ES-I3 (cell line): ENCODE measurements around the gene TCF15.
"Not testable (repeated sequence)": the region's sequence is repeated elsewhere in the genome, so short reads cannot be mapped to it uniquely, and the experiment has no call there.

Experiments used
- H3K36me3 ChIP-seq: 2 replicates; pipeline ENCODE4 v1.6.1; 2013; ENCODE audit warnings: mild to moderate bottlenecking, low read length, control low read depth, moderate library complexity; ENCODE audit not compliant: insufficient read depth
- H3K4me1 ChIP-seq: 2 replicates; pipeline ENCODE4 v1.6.1; 2013; ENCODE audit warnings: mild to moderate bottlenecking, control low read depth, low read length; ENCODE audit not compliant: insufficient read depth
- H3K9ac ChIP-seq: 2 replicates; pipeline ENCODE4 v1.6.1; 2013; ENCODE audit warnings: low read depth, mild to moderate bottlenecking, low read length, moderate library complexity
- H3K9me3 ChIP-seq: 2 replicates; pipeline ENCODE4 v1.6.1; 2013; ENCODE audit warnings: mild to moderate bottlenecking, low read length, moderate library complexity; ENCODE audit not compliant: control insufficient read depth, insufficient read depth

Gene TCF15

GRCh38 chr20:591941-592340, 18.2 kb downstream of the TCF15 start:
- H3K9ac ChIP-seq = no peak overlapping the region
- no peaks in the 10 kb centered on the region for H3K36me3 ChIP-seq
- no peaks in the 10 kb centered on the region for H3K9me3 ChIP-seq
- peaks cover 8% of the 10 kb centered on the region; the same call in 1 of the 2 replicates for H3K4me1 ChIP-seq

DNA sequence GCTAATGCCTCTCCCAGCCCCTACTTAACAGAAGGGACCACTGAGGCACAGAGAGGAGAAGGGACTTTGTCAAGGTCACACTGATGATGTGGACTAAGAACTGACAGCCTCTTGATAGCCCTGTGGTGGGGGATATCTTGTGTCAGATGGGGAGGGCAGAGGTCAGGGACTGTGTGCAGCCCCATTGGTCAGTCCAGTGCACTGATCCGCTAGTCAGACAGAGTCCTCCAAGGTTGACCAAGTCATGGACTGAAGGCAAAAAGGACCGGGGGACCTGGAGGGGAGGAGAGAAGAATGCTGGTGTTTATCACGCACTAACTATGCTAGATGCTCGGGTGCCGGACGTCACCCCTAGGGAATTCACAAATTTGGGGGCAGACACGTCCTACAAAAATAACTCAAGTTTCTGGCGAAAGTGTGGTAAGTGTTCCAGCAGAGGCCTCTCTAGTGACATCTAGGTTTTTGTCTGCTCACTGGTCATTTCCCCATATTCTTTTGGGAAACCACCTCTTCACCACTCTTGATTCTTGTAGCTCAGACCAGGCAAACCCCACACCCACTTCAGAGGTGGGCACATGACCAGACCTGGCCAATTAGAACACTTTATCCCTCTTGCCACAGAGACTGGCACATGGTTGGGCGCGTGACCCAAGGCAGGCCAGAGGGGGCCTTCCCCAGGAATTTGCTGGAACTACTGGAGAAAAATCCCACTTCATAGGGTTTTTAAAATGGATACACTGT, 21.0 kb downstream of the TCF15 start:
- peaks cover 8% of the 10 kb centered on the region; the same call in 1 of the 2 replicates for H3K4me1 ChIP-seq
- no peaks in the 10 kb centered on the region for H3K36me3 ChIP-seq
- no peak overlapping the region for H3K9ac ChIP-seq
- no peaks in the 10 kb centered on the region for H3K9me3 ChIP-seq

- Histone ChIP-seq H3K9ac (no peak overlapping the region), H3K9me3 (no peaks in the 10 kb centered on the region), H3K36me3 (no peaks in the 10 kb centered on the region), H3K4me1 (peaks cover 8% of the 10 kb centered on the region; the same call in 1 of the 2 replicates)
Measured at GRCh38 chr20:588476-588875, 21.6 kb downstream of the TCF15 start.

- Histone ChIP-seq H3K36me3 (no peaks in the 10 kb centered on the region), H3K9ac (no peak overlapping the region), H3K4me1 (peaks cover 11% of the 10 kb centered on the region; the same call in 1 of the 2 replicates), H3K9me3 (no peaks in the 10 kb centered on the region)
Measured at GRCh38 chr20:584971-585301, 25.2 kb downstream of the TCF15 start.

DNA sequence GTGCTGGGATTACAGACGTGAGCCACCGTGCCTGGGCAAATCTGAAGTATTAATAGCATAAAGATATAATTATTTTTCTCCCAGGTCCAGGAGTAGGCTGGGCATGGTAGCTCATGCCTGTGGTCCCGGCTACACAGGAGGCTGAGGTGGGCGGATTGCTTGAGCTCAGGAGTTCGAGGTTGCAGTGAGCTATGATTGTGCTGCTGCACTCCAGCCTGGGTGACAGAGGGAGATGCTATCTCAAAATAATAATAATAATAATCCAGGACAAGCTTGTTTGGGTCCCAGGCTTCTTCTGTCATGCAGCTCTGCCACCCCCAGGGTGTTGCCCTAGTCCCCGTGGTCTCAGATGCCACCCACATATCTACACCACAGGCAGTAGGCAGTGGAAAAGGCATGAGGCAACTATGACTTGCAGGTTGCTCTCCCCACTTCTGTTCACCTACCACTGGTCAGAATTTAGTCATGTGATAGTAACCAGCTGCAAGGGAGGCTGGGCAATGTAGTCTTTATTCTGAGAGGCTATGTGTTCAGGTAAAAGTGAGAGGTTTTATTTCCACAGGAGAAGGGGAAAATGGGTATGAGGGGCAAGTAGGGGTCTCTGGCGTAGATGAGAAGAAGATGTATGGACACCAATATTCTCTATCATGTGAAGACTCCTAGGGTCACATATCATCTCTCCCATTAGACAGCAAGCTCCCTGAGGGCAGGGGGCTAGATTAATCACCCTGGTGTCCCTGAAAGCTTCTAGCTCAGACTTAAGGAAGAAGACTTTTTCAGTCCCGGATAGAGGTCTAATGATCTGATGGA, 25.7 kb downstream of the TCF15 start:
- Histone ChIP-seq H3K9ac (no peak overlapping the region), H3K9me3 (no peaks in the 10 kb centered on the region), H3K4me1 (peaks cover 8% of the 10 kb centered on the region; the same call in 1 of the 2 replicates), H3K36me3 (no peaks in the 10 kb centered on the region)

DNA sequence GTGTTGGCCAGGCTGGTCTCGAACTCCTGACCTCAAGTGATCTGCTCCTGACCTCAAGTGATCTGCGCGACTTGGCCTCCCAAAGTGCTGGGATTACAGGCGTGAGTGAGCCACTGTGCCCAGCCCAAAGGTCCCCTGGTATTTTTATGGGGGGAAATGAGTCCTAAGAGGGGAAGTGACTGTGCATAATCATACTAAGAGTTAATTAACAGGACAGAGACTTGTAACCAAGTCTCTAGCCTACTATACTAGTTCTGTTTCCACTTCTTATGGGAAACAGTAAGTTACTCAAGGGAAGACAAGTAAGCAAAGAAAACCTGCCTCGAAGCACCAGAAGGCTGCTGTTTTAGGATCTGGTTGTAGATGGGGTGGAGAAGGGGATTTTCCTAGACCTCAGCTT, 27.9 kb downstream of the TCF15 start:
- Histone ChIP-seq H3K36me3 (no peaks in the 10 kb centered on the region), H3K9me3 (no peaks in the 10 kb centered on the region), H3K9ac (no peak overlapping the region), H3K4me1 (0 out of 2 replicates have a peak, but pooled peaks cover 4% of the 10 kb centered on the region)

- peaks cover 17% of the 10 kb centered on the region for H3K4me1 ChIP-seq
- not testable (repeated sequence) for H3K9ac ChIP-seq, H3K36me3 ChIP-seq, H3K9me3 ChIP-seq
Measured at GRCh38 chr20:578940-579690, 31.0 kb downstream of the TCF15 start.

DNA sequence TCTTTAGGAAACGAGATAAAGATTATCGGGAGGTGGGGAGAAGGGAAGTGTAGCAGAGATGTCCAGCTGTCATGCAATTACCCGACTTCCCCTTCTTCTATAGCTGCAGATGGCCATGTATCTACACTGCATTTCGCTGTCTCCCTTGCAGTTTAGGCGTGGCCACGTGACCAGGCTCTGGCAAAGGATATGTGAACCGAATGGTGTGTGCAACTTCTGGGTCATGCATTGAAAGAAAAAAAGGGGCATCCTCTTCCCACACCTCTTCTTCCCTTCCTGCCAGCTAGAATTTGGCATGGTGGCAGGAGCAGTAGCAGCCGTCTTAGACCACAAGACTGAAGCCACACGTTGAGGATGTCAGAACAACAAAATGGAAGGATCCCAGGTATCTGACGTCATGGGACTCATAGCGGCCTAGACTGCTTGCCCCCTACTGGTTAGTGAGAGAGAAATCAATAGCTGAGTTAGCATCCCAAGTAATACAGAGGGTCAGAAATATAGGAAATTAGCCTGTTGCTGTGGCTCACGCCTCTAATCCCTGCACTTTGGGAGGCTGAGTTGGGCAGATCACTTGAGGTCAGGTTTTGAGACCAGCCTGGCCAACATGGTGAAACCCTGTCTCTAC, 32.8 kb downstream of the TCF15 start:
- H3K36me3 ChIP-seq = no peaks in the 10 kb centered on the region
- H3K9ac ChIP-seq = no peak overlapping the region
- H3K9me3 ChIP-seq = no peaks in the 10 kb centered on the region
- H3K4me1 ChIP-seq = peaks cover 27% of the 10 kb centered on the region

DNA sequence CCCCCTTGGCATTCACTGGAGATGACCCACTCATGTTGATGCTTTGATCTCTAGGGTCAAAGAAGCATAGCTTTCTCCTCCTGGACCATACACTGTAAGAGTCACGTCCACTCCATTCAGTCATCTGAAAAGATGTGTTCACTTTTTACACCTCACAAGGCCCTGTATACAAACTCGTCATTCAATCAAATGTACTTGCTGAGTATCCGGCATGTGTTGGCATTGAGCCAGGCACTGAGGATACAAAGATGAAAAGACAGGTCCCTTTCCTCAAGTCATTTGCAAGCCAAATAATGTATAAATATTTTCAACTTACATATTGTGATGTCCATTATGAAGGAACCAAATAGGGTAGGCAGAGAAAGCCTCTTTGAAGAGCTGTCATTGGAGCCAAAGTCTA, 34.0 kb downstream of the TCF15 start:
- no peak overlapping the region for H3K9ac ChIP-seq
- H3K4me1 ChIP-seq = peaks cover 33% of the 10 kb centered on the region
- H3K9me3 ChIP-seq = no peaks in the 10 kb centered on the region
- no peaks in the 10 kb centered on the region for H3K36me3 ChIP-seq

DNA sequence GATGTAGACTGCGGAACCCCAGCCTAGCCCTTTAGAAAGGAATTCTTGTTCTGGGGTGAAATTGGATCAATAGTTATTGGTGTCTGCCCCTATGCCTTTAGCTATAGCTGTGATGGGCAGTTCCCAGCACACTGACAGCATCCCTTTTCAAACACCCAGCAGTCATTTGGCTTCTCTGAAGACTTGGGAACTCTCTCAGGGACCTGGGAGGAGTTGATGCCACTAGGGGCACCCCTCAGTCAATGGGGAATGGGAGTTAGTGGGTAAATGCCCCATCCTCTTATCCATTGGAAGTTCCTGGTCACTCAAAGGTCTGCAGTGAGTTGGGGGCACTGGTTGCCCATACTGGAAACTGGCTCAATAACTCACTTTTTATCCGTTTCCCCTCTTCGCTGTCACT, 34.9 kb downstream of the TCF15 start:
- Histone ChIP-seq H3K36me3 (no peaks in the 10 kb centered on the region), H3K9ac (no peak overlapping the region), H3K9me3 (no peaks in the 10 kb centered on the region), H3K4me1 (peaks cover 36% of the 10 kb centered on the region)

GRCh38 chr20:574297-574942, 35.7 kb downstream of the TCF15 start:
- Histone ChIP-seq H3K9ac (peak overlapping the region; percentile 22; the same call in 1 of the 2 replicates), H3K4me1 (peaks cover 36% of the 10 kb centered on the region), H3K36me3 (no peaks in the 10 kb centered on the region), H3K9me3 (no peaks in the 10 kb centered on the region)

DNA sequence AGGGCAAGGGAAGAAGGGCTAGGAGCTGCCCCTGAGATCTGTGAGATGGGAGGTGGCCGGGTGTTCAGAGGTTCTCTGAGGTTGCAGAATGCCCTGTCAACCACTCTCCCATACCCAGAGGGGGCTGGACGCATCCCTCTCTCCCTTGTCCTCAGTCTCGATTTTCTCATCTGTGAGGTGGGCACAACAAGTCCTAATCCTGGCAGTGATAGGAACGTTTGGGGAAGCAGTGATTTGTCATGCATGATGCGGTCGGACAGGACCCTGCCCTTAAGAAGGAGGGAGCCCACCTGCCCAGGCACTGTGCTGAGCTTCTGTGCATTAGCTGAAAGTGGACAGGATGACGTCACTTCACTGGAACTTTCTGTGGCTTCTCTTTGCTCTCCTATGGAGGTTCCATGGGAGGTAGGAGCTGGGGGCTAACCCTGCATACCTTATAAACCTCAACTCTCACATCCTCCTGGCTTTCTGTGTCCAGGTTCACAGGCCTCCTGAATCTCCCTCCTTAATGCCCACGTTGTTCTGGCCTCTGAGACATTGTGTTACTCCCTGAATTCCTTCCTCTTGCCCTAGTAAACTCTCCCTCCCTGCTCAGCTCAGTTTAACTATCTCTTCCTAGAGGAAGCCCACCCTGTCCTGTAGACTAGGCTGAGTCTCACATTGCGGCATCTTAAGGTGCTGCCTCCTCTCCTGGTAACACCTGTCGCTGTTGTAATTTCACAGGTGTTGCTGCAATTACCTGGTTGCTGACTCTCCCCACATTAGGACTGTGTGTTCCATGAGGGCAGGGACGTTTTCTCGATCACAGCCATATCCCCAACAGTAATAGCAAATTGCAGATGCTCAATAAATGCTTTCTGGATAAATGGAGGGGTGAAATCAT, 36.5 kb downstream of the TCF15 start:
- Histone ChIP-seq H3K4me1 (peaks cover 41% of the 10 kb centered on the region), H3K36me3 (no peaks in the 10 kb centered on the region), H3K9ac (no peak overlapping the region), H3K9me3 (no peaks in the 10 kb centered on the region)

- Histone ChIP-seq H3K36me3 (no peaks in the 10 kb centered on the region), H3K4me1 (peaks cover 45% of the 10 kb centered on the region), H3K9me3 (no peaks in the 10 kb centered on the region), H3K9ac (no peak overlapping the region)
Measured at GRCh38 chr20:572727-573126, 37.4 kb downstream of the TCF15 start.
